HG03469 (cell line): ENCODE data around the gene IL12RB2.

ENCODE experiments used
- ATAC-seq: cut with Tn5 transposase; IDR thresholded peaks from one replicate; pipeline ENCODE4 v1.9.1; 2021; ENCODE audit warnings: mild to moderate bottlenecking, moderate library complexity, moderate number of reproducible peaks; ENCODE audit not compliant: unreplicated experiment

Gene IL12RB2

GRCh38 chr1:67307251-67308060 lies at the start of gene IL12RB2:
IL12RB2 (plus strand) TSS chr1:67307873; CDS start chr1:67320369, 12,496 bp downstream.
- ATAC-seq = no peak

GRCh38 chr1:67261680-67262079 lies 46.0 kb upstream of the IL12RB2 start:
- no peak for ATAC-seq

GRCh38 chr1:67262735-67263134 lies 44.9 kb upstream of the IL12RB2 start:
- ATAC-seq = no peak

GRCh38 chr1:67264152-67264551 lies 43.5 kb upstream of the IL12RB2 start:
- ATAC-seq = no peak

- no peak for ATAC-seq
Observed at GRCh38 chr1:67264899-67265298, 42.8 kb upstream of the IL12RB2 start.

- ATAC-seq = no peak
Observed at GRCh38 chr1:67269061-67269460, 38.6 kb upstream of the IL12RB2 start.

GRCh38 chr1:67270541-67270940 lies 37.1 kb upstream of the IL12RB2 start:
- ATAC-seq = no peak

GRCh38 chr1:67273591-67273990 lies 34.1 kb upstream of the IL12RB2 start:
- ATAC-seq = no peak

GRCh38 chr1:67274623-67275325 lies 32.9 kb upstream of the IL12RB2 start:
- ATAC-seq = peak; percentile 94

GRCh38 chr1:67280696-67281095 lies 27.0 kb upstream of the IL12RB2 start:
- no peak for ATAC-seq

GRCh38 chr1:67281244-67281643 lies 26.4 kb upstream of the IL12RB2 start:
- no peak for ATAC-seq

GRCh38 chr1:67285780-67286488 lies 21.7 kb upstream of the IL12RB2 start:
- peak; percentile 96 for ATAC-seq

- ATAC-seq = no peak
Observed at GRCh38 chr1:67290236-67290635, 17.4 kb upstream of the IL12RB2 start.

GRCh38 chr1:67294836-67295617 lies 12.6 kb upstream of the IL12RB2 start:
- no peak for ATAC-seq

GRCh38 chr1:67298762-67299161 lies 8.9 kb upstream of the IL12RB2 start:
- no peak for ATAC-seq

GRCh38 chr1:67299296-67299695 lies 8.4 kb upstream of the IL12RB2 start:
- ATAC-seq = no peak

- ATAC-seq = no peak
Observed at GRCh38 chr1:67300561-67300960, 7.1 kb upstream of the IL12RB2 start.

GRCh38 chr1:67304023-67304422 lies 3.6 kb upstream of the IL12RB2 start:
- ATAC-seq = no peak

- no peak for ATAC-seq
Observed at GRCh38 chr1:67306547-67306946, 1.1 kb upstream of the IL12RB2 start.

GRCh38 chr1:67308136-67308535 lies 463 bp downstream of the IL12RB2 start:
- no peak for ATAC-seq

- no peak for ATAC-seq
Observed at GRCh38 chr1:67312615-67313014, 4.9 kb downstream of the IL12RB2 start.
